HepG2 (cell line): Measurements from ENCODE around the gene GNG4. TPM values are rescaled to one million over a fixed set of nuclear protein-coding genes. Genes with fewer than 3 reads are reported as not detected.

ENCODE experiments used
- ASH2L ChIP-seq: fragments of 300-600, 200-600 bp; sonication (generic); IDR thresholded peaks from 2 replicates; pipeline ENCODE4 v1.7.0; 2017; ENCODE audit warnings: low read depth, mild to moderate bottlenecking, moderate library complexity, mixed read lengths, low read length; ENCODE audit not compliant: insufficient read length
- CSRNP2 ChIP-seq: sonication (generic); formaldehyde crosslinking; conservative IDR thresholded peaks from 2 replicates; pipeline ENCODE4 v1.8.0; 2022; ENCODE audit warnings: low read depth, missing genetic modification reagents
- DMAP1 ChIP-seq: IDR thresholded peaks from 2 replicates; pipeline ENCODE4 v1.6.1; 2016
- DR1 ChIP-seq: sonication (generic); formaldehyde crosslinking; IDR thresholded peaks from 2 replicates; pipeline ENCODE4 v1.8.0; 2021; ENCODE audit warnings: mild to moderate bottlenecking, missing genetic modification reagents, inconsistent platforms
- HNRNPL ChIP-seq: fragments of 200-400 bp; formaldehyde crosslinking; IDR thresholded peaks from 2 replicates; pipeline ENCODE4 v1.6.1; 2017; ENCODE audit warnings: mild to moderate bottlenecking, low read depth, low read length
- IRF9 ChIP-seq: sonication (generic); formaldehyde crosslinking; IDR thresholded peaks from 2 replicates; pipeline ENCODE4 v1.8.0; 2022; ENCODE audit warnings: missing genetic modification reagents, mild to moderate bottlenecking, borderline replicate concordance
- KDM2A ChIP-seq: sonication (generic); formaldehyde crosslinking; IDR thresholded peaks from 2 replicates; pipeline ENCODE4 v1.4.0; 2020; ENCODE audit warnings: low read depth, missing genetic modification reagents, borderline replicate concordance
- MAZ ChIP-seq, 2 experiments: sonication (generic) in 1 of 2; formaldehyde crosslinking in 1 of 2; IDR thresholded peaks; 2 replicates each; pipeline versions ENCODE4 v1.5.0 to v1.6.1; 2012 to 2020; ENCODE audit warnings: low read depth in 2 of 2, mild to moderate bottlenecking in 2 of 2, borderline replicate concordance in 1 of 2, improper control_type of control experiment in 1 of 2, low read length in 1 of 2, missing genetic modification reagents in 1 of 2, moderate library complexity in 1 of 2
- MIER2 ChIP-seq: IDR thresholded peaks from 2 replicates; pipeline ENCODE4 v1.6.1; 2016; ENCODE audit warnings: missing biosample characterization, missing genetic modification reagents
- NRL ChIP-seq: sonication (generic); formaldehyde crosslinking; IDR thresholded peaks from 2 replicates; pipeline ENCODE4 v1.5.0; 2020; ENCODE audit warnings: missing genetic modification reagents, mild to moderate bottlenecking, moderate library complexity, borderline replicate concordance
- PRDM10 ChIP-seq: sonication (generic); formaldehyde crosslinking; IDR thresholded peaks from 2 replicates; pipeline ENCODE4 v1.4.0; 2020; ENCODE audit warnings: low read depth, missing genetic modification reagents
- REST ChIP-seq, 2 experiments: IDR thresholded peaks; 2 replicates each; pipeline ENCODE4 v1.6.1; 2011 to 2012; ENCODE audit warnings: low read length in 2 of 2, borderline replicate concordance in 1 of 2, low read depth in 1 of 2, mild to moderate bottlenecking in 1 of 2, moderate library complexity in 1 of 2
- YY1 ChIP-seq: IDR thresholded peaks from 2 replicates; pipeline ENCODE4 v1.6.1; 2011; ENCODE audit warnings: low read length, low read depth, moderate library complexity, mild to moderate bottlenecking; ENCODE audit not compliant: insufficient read depth, insufficient replicate concordance
- ZBTB26 ChIP-seq: IDR thresholded peaks from 2 replicates; pipeline ENCODE4 v1.6.1; 2016; ENCODE audit warnings: missing compliant biosample characterization, missing genetic modification reagents, borderline replicate concordance
- ZFP37 ChIP-seq: sonication (generic); formaldehyde crosslinking; IDR thresholded peaks from 2 replicates; pipeline ENCODE4 v1.4.0; 2020; ENCODE audit warnings: missing genetic modification reagents, borderline replicate concordance
- ZNF263 ChIP-seq: sonication (generic); formaldehyde crosslinking; IDR thresholded peaks from 2 replicates; pipeline ENCODE4 v1.4.0; 2020; ENCODE audit warnings: missing genetic modification reagents
- polyA plus RNA-seq, 8 experiments: library from polyadenylated mRNA; depleted of rRNA in 3 of 8; stranded (reverse) in 7 of 8; unstranded in 1 of 8; fragments of >200 nt; fragmentation: Illumina TruSeq in 4 of 8; extraction: Trizol in 4 of 8; gene quantifications; 2 replicates each; pipeline versions ENCODE4 v1.2.1 to v1.2.3, GENCODE V29; 2011 to 2016; ENCODE audit warnings: low read depth in 4 of 8, missing spikeins in 1 of 8, mixed read lengths in 1 of 8; ENCODE audit not compliant: insufficient read depth in 1 of 8
- total RNA-seq, 5 experiments: library from RNA; depleted of rRNA; stranded (reverse); fragments of >200 nt; fragmentation: Illumina TruSeq; extraction: Trizol; gene quantifications; 2 replicates each; pipeline ENCODE4 v1.2.3, GENCODE V29; 2016; ENCODE audit warnings: low read depth in 1 of 5

GNG4 gene
- total and polyA plus RNA-seq, 2 of the 13 experiments (the other 11 are each of a cell fraction or from before 2014, with no cell fraction given), result 27.1 to 69.5 TPM

GRCh38 chr1:235648954-235649367 lies 623 bp downstream of the GNG4 start (continued):
- TF ChIP-seq PRDM10 (CRISPR knock-in tag) (peak; percentile 45; the same call in 1 of the 2 replicates), DR1 (CRISPR knock-in tag) (no peak), YY1 (peak; percentile 24), ZFP37 (CRISPR knock-in tag) (peak; percentile 56; the same call in 1 of the 2 replicates), HNRNPL (0 out of 2 replicates have a peak, but pooled peaks have one; percentile 1), IRF9 (CRISPR knock-in tag) (no peak), CSRNP2 (CRISPR knock-in tag) (no peak), DMAP1 (CRISPR knock-in tag) (peak; percentile 60), REST (IDR thresholded peaks at IDR 0.05; ENCODE audit: borderline replicate concordance in 1 of 2, low read depth in 1 of 2, low read length in 2 of 2) (peak; percentile 74 to 94), NRL (CRISPR knock-in tag) (no peak), ZBTB26 (CRISPR knock-in tag) (no peak), ZNF263 (CRISPR knock-in tag) (peak; percentile 93), KDM2A (CRISPR knock-in tag) (peak; percentile 68), MIER2 (CRISPR knock-in tag) (peak; percentile 92), ASH2L (peak; percentile 59), MAZ (IDR thresholded peaks at IDR 0.05; ENCODE audit: borderline replicate concordance, low read depth, low read length) (no peak; the same call in 1 of the 2 replicates), MAZ (CRISPR knock-in tag; IDR thresholded peaks at IDR 0.05; ENCODE audit: low read depth) (peak; percentile 34; the same call in 1 of the 2 replicates)
